Measurements from ENCODE around the gene DIAPH3. TPM values are rescaled to one million over a fixed set of nuclear protein-coding genes. Genes with fewer than 3 reads are reported as not detected.

The DIAPH3 gene
- total and polyA plus RNA-seq, 2 donors (not counting 1 experiment from before 2014, with no cell fraction given) = 0.03 to 0.10 TPM

GRCh38 chr13:59665732-59666131, 498.0 kb downstream of the DIAPH3 start:
- no CpG with 5 or more reads among the region's 3 CpGs for WGBS (ENCODE audit: insufficient coverage)
- no peaks in the 10 kb centered on the region for H3K27me3 ChIP-seq (replicated peaks in 1 of 4; ENCODE audit: control extremely low read depth in 1 of 4, control insufficient read depth in 3 of 4, insufficient read depth in 4 of 4, low read length in 3 of 4)
- H3K27ac ChIP-seq (ENCODE audit: low read length in 2 of 2) = no peak overlapping the region
- POLR2A ChIA-PET = no interaction called here
- no peak overlapping the region for H3K4me3 Mint-ChIP-seq
- intact Hi-C loops (cut with micrococcal nuclease) = no loop called here
- H4K20me1 ChIP-seq (ENCODE audit: control insufficient read depth, insufficient read depth, low read length, poor library complexity, severe bottlenecking) = no peaks in the 10 kb centered on the region
- no peak overlapping the region for H3K27ac Mint-ChIP-seq
- H3K79me2 ChIP-seq (ENCODE audit: control insufficient read depth, insufficient read depth, low read length) = no peaks in the 10 kb centered on the region
- no peak overlapping the region for H3K9ac ChIP-seq (ENCODE audit: low read length)
- no peaks in the 10 kb centered on the region for H3K9me3 Mint-ChIP-seq (ENCODE audit: insufficient read depth)
- H3K4me1 ChIP-seq (ENCODE audit: control insufficient read depth in 2 of 2, insufficient read depth in 2 of 2, low read length in 2 of 2) = no peaks in the 10 kb centered on the region
- no peak overlapping the region for H2AFZ ChIP-seq (ENCODE audit: insufficient read depth, low read depth, low read length, poor library complexity, severe bottlenecking)
- no peaks in the 10 kb centered on the region for H3K9me3 ChIP-seq (ENCODE audit: control extremely low read depth in 1 of 3, control insufficient read depth in 2 of 3, insufficient read depth in 1 of 3, low read length in 2 of 3)
- no peaks in the 10 kb centered on the region for H3K36me3 ChIP-seq (replicated peaks in 1 of 2; ENCODE audit: control extremely low read depth in 1 of 2, control insufficient read depth in 1 of 2, extremely low read depth in 1 of 2, insufficient read depth in 2 of 2, low read length in 1 of 2)
- H3K4me2 ChIP-seq (replicated peaks; ENCODE audit: low read depth, low read length, poor library complexity, severe bottlenecking) = no peak overlapping the region
- ATAC-seq (ENCODE audit: low read depth) (no peak), DNase-seq (no peak)
- H3K4me1 Mint-ChIP-seq = no peaks in the 10 kb centered on the region
- no peak overlapping the region for H3K4me3 ChIP-seq (ENCODE audit: control extremely low read depth in 1 of 5, extremely low read depth in 1 of 5, insufficient read depth in 1 of 5, low read depth in 2 of 5, low read length in 4 of 5)
- TF ChIP-seq EZH2 (IDR thresholded peaks at IDR 0.05; ENCODE audit: borderline replicate concordance, insufficient read depth, low read depth, low read length, poor library complexity, severe bottlenecking) (no peak), CTCF (IDR thresholded peaks at IDR 0.05) (no peak)
- H3K27me3 Mint-ChIP-seq = no peaks in the 10 kb centered on the region
- CTCF ChIA-PET = no interaction called here

- Histone ChIP-seq H2AFZ (ENCODE audit: insufficient read depth, low read depth, low read length, poor library complexity, severe bottlenecking) (no peak overlapping the region), H3K27me3 (replicated peaks in 1 of 4; ENCODE audit: control extremely low read depth in 1 of 4, control insufficient read depth in 3 of 4, insufficient read depth in 4 of 4, low read length in 3 of 4) (no peaks in the 10 kb centered on the region), H3K36me3 (replicated peaks in 1 of 2; ENCODE audit: control extremely low read depth in 1 of 2, control insufficient read depth in 1 of 2, extremely low read depth in 1 of 2, insufficient read depth in 2 of 2, low read length in 1 of 2) (no peaks in the 10 kb centered on the region), H3K4me3 (ENCODE audit: control extremely low read depth in 1 of 5, extremely low read depth in 1 of 5, insufficient read depth in 1 of 5, low read depth in 2 of 5, low read length in 4 of 5) (no peak overlapping the region), H4K20me1 (ENCODE audit: control insufficient read depth, insufficient read depth, low read length, poor library complexity, severe bottlenecking) (no peaks in the 10 kb centered on the region), H3K4me1 (ENCODE audit: control insufficient read depth in 2 of 2, insufficient read depth in 2 of 2, low read length in 2 of 2) (no peaks in the 10 kb centered on the region), H3K79me2 (ENCODE audit: control insufficient read depth, insufficient read depth, low read length) (no peaks in the 10 kb centered on the region), H3K27ac (ENCODE audit: low read length in 2 of 2) (no peak overlapping the region), H3K9ac (ENCODE audit: low read length) (no peak overlapping the region), H3K9me3 (ENCODE audit: control extremely low read depth in 1 of 3, control insufficient read depth in 2 of 3, insufficient read depth in 1 of 3, low read length in 2 of 3) (no peaks in the 10 kb centered on the region), H3K4me2 (replicated peaks; ENCODE audit: low read depth, low read length, poor library complexity, severe bottlenecking) (no peak overlapping the region)
- Mint-ChIP-seq H3K4me1 (no peaks in the 10 kb centered on the region), H3K9me3 (ENCODE audit: insufficient read depth) (no peaks in the 10 kb centered on the region), H3K27ac (no peak overlapping the region), H3K4me3 (no peak overlapping the region), H3K27me3 (no peaks in the 10 kb centered on the region)
- TF ChIP-seq EZH2 (IDR thresholded peaks at IDR 0.05; ENCODE audit: borderline replicate concordance, insufficient read depth, low read depth, low read length, poor library complexity, severe bottlenecking) (no peak), CTCF (IDR thresholded peaks at IDR 0.05) (no peak)
- CTCF ChIA-PET = no interaction called here
- WGBS (ENCODE audit: insufficient coverage) = no CpG with 5 or more reads among the region's 1 CpG
- POLR2A ChIA-PET = no interaction called here
- DNase-seq (no peak), ATAC-seq (ENCODE audit: low read depth) (no peak)
- intact Hi-C loops (cut with micrococcal nuclease) = no loop called here
Observed at GRCh38 chr13:59665184-59665583, 498.5 kb downstream of the DIAPH3 start.
